Sigmoid colon (tissue), 4 donors: ENCODE measurements around the gene ARSH.
"Not testable (repeated sequence)": the region's sequence is repeated elsewhere in the genome, so short reads cannot be mapped to it uniquely, and the experiment has no call there.

ENCODE experiments used
- EP300 ChIP-seq, 4 donors: sonication (generic); formaldehyde crosslinking; IDR thresholded peaks; one replicate each; pipeline ENCODE4 v1.6.1; 2017; ENCODE audit warnings: antibody characterized with exemption in 4 of 4
- POLR2A ChIP-seq, 2 donors: fragments of 450-650 bp; IDR thresholded peaks; one replicate each; pipeline ENCODE4 v1.6.1; 2016; ENCODE audit warnings: antibody characterized with exemption in 2 of 2, mild to moderate bottlenecking in 2 of 2, moderate library complexity in 2 of 2
- POLR2AphosphoS5 ChIP-seq, 4 donors: sonication (generic); formaldehyde crosslinking; IDR thresholded peaks; one replicate each; pipeline ENCODE4 v1.6.1; 2017; ENCODE audit warnings: antibody characterized with exemption in 4 of 4
- TF ChIP-seq, protein P1 (sequence below), 4 experiments: fragments of 450-650 bp in 3 of 4; fragments of 200-600 bp in 1 of 4; IDR thresholded peaks; one replicate each; pipeline ENCODE4 v1.5.1; 2016 to 2019; ENCODE audit warnings: antibody characterized with exemption in 4 of 4, mild to moderate bottlenecking in 3 of 4, moderate library complexity in 2 of 4

DNA sequence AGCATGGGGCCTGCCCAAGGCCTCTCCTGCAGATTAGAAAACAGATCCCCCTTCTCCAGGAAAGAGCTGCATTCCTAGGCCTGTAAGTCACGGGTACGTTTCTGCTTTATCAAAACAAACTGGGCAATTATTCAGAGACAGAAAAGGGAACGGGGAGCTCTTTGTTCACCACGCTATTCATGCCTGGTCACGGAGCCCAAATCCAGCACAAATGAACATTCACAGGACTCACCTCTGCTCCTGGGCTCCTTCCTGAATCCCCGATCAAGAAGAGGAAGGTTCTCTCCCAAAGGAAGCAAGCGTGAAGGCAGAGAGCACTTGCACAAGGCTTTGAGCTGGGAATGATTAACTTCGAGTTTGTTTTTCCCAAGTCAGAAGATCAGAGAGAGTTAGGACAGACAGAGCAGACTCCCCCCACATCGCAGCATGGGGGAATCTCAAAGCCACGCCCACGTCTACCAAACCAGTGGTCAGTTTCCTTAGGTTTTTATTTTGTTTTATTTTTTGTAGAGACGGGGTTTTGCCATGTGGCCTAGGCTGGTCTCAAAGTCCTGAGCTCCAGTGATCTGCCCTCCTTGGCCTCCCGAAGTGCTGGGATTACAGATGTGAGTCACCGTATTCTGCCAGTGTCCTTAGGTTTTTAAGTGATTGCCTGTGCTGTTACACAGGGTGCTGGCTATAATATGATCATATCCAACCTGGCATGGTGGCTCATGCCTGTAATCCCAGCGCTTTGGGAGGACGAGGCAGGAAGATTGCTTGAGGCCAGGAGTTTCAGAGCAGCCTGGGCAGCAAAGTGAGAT lies 42.2 kb upstream of the ARSH start:
- TF ChIP-seq POLR2A, POLR2AphosphoS5, EP300 (IDR thresholded peaks at IDR 0.05): not testable (repeated sequence)
- TF ChIP-seq, protein P1, sequence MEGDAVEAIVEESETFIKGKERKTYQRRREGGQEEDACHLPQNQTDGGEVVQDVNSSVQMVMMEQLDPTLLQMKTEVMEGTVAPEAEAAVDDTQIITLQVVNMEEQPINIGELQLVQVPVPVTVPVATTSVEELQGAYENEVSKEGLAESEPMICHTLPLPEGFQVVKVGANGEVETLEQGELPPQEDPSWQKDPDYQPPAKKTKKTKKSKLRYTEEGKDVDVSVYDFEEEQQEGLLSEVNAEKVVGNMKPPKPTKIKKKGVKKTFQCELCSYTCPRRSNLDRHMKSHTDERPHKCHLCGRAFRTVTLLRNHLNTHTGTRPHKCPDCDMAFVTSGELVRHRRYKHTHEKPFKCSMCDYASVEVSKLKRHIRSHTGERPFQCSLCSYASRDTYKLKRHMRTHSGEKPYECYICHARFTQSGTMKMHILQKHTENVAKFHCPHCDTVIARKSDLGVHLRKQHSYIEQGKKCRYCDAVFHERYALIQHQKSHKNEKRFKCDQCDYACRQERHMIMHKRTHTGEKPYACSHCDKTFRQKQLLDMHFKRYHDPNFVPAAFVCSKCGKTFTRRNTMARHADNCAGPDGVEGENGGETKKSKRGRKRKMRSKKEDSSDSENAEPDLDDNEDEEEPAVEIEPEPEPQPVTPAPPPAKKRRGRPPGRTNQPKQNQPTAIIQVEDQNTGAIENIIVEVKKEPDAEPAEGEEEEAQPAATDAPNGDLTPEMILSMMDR (IDR thresholded peaks at IDR 0.05) = not testable (repeated sequence)
